Embryonic facial prominence (tissue), 1 donor: Measurements from ENCODE around the gene TEPSIN.
A peak's percentile ranks its signal among the peaks of the same experiment; 100 is the strongest.

Experiments
- DNase-seq: peaks from one replicate; pipeline ENCODE4 v3.0.0-alpha.2; 2016; ENCODE audit errors: extremely low spot score

TEPSIN gene

DNA sequence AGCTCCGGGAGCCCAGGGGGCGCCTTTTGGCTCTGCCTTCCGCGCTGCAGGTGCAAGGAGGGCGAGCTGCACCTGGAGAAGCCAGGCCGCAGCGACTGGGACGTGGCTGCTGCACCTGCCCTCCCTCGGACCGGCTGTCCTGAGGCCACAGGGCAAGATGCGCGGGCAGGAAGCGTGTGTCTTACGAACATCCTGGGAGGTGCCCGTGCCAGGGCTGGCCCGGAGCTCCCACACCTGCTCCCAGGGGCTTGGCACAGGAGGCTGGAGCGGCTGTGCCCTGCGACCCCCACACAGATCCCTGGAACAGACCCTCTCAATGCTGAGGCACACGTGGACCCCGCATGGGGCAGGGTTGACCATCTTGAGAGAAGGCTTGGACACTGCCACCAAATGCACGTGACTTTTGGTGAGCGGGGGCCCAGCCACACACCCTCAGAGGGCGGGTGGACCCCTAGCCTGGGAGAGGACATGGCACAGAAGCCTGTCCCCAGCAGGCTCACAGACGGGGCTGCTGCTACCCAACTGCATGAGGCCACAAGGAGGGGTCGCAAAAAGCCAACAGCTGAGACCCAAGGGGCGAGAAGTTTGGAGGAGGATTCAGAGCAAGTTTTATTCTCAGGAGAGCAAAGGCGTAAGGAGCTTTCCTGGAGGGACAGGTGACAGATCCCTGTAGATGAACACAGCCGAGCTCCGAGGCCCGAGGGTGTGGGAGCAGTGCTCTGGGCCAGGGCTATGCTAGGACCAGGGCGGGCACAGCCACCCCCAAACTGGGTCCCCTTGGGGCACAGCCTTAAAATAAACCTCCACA lies 11.6 kb upstream of the TEPSIN start:
- no peak for DNase-seq

DNA sequence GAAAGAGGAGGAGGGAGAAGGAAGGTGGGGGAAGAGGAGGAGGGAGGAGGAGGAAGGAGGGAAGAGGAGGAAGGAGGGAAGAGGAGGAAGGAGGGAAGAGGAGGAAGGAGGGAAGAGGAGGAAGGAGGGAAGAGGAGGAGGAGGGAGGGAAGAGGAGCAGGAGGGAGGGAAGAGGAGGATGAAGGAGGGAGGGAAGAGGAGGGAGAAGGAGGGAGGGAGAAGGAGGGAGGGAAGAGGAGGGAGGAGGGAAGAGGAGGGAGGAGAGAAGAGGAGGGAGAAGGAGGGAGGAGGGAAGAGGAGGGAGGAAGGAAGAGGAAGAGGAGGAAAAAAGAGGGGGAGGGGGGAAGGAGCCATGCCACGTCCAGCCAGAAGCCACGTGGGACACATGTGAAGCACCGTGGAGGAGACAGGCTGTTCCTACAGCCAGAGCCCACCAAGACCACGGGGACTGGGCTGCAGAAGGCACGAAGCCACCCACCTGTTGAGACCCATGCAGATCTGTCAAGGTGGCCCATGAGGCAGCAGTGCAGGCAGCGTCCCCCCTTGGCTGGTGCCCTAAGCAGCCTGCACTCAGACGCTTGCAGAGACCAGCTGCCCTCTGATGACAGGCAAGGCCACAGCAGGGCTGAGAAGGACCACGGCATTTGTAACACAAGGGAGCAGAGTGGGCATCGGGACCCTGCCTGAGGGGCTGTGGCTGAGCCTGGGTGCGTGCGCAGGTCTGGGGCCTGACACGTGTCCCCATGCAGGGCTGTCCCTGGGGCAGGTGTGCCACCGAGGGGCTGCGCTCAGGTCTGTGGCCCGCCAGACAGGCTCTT lies 10.6 kb upstream of the TEPSIN start:
- DNase-seq, result peak; percentile 47

DNA sequence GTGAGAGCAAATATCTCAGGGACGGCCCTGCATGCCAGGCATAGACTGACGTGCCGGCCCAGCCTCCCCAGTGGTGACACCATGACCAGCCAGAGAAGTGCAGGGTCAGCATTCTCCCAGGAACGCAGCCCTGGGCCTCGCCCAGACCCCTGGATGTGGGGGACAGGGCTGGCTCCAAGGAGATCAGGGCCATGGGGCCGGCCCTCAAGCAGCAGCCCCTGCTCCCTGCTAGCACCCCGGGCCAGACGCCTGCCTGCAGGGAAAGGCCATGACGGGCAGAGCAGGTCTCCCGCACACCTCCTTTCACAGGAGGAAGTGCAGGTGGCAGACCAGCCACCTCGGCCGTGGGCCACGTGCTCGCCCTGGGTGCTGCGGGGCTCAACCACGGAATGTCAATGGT lies 9.8 kb upstream of the TEPSIN start:
- no peak for DNase-seq

DNA sequence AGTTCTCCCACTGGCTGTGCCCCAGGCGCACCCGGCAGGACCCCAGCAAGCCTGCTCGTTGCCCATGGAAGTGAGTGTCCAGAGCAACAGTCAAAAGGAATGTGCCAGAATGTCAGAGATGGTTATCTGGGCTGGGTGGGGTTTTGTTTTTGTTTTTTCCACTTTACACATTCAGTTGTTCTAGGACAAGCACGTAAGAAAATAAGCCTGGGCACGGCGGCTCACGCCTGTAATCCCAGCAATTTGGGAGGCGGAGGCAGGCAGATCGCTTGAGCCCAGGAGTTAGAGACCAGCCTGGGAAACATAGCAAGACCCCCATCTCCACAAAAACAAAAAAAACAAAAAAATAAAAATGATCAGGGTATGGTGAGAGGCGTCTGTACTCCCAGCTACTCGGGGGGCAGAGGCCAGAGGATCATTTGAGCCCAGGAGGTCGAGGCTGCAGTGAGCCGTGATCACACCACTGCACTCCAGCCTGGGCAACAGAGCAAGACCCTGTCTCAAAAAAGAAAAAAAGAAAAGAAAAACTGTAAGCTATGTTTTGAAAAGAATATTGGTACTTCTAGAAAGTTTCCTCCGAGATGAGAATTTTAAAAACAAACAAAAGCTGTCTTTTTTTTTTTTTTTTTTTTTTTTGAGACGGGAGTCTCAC lies 8.6 kb upstream of the TEPSIN start:
- no peak for DNase-seq

DNA sequence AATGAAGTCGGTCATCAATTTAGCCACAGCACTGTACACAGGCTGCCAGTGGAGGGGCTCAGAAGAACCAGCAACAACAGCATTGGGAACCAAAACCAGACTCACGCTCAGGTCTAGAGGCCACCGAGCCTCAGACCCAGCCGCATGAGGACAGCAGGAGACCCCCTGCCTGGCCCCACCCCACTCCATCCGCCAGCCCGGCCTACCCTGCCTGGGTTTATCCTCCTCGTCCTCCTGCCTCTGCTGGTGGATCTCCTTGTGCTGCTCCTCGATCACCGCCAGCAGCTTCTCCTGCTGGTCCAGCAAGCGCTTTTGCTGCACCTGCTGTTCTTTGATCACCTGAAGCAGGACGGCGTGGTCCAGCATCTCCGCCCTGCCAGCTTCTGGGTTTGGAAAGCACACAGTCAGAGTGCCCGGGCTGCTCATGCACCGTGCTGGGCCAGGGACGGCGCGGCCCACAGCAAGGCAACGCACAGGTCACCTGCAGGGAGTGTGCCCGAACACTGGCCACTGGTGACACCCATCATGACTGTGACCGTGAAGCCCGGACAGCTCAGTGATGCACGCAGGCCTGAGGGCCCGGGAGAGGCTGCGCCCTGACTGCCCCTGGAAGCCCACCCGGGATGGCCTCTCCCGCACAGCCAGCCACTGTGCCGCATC lies 8.0 kb upstream of the TEPSIN start:
- no peak for DNase-seq

DNA sequence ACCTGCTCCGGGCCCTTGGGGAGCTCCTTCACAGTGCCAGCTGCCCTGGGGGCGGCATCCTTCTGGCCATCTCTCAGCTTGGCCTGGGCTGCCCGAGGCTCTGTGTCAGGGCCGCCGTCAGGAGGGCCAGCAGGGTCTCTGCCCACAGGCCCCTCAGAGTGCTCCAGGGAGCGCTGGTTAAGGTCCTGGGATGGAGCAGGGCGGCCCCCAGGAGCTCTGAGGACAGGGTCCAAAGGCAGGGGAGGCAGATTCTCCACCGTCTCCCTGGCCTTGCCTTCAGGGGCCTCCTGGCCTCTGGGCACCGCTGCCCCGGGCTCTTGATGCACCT lies 7.5 kb upstream of the TEPSIN start:
- no peak for DNase-seq

DNA sequence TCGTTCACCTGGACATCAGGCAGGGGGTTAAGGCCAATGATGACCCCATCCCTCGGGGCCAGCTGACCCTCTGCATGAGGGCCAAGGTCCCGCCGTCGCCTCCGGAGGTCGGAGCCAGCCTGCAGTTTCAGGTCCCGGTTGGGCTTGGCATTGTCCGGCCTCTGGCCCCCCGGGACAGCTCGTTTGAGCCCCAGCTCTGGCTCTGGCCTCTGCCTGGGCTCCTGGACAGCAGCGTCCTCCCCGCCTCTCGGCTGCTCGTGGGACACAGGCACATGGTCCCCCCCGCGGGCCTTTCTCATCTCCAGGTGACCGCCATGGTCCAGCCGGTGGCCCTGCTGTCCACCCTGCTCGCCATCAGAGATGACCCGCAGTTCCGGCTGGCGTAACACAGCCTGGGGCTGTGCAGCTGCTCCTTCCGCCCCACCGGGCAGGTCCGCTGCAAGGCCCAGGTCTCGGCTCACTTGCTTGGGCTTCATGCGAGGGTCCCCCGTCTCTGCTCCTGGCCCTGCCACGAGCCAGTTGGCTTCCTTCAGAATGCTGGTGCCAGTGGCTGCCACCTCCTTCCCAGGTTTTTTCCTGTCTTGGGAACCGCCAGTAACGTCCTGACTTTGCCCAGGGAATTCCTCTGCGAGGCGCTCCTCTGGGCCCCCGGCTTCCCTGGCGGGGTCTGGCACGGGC lies 6.9 kb upstream of the TEPSIN start:
- no peak for DNase-seq

DNA sequence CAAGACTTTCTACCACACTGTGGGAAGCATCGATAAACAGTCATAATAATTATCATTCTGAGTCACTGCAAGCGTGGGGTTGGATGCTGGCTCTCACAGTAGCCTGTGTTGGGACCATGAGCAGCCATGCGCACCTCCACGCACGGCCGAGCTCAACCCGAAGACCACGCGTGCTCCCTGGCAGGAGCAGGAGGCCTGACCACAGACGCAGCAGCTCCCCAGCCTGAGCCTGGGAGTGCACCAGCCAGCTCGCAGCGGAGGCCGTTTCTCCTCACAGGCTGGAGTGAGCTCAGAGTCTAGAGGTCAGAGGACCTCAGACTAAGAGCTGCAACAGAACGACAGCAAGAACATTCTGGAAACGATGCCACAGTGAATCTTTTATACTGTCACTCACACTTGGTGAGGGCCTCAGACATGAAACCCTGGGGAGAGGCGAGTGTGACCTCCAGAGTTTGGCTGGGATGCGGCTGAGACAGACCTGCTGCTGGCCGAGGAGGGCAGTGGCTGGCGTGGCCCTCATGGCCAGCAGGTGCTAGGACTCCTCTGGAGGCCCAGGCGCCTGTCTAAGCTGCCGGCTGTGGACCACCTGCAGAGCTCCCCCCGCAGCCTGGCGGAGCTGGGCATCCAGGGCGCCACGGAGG lies 6.3 kb upstream of the TEPSIN start:
- no peak for DNase-seq

DNA sequence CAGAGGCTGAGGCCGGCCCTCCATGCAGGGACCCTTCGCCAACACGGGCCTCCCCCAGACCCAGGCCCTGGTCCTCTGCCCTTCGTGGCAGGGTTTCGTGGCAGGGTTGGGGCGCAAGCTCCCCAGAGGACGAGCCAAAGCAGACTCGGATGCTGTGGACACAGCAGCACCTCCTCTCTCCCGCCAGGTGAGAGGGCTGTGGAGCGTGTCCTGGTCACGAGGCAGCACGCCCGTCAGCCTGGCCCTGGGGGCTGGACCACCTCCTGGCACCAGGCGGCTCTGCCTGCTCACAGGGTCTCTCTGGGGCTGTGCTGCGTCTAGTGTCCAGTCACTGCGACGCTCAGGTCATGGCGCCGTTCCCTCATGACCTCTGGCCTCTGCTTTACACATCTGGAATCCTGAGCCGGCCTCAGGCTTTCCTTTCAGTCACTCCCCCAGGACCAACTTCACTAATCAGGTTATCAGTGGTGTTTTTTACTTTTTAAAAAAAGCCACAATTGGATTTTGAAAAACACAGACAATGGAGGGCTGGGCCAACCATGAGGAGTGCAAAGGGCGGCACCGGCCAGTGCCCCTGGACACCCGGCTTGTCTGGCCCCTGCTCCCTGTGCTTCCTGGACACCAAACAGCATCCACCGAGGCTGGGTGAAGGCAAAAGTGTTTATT lies 5.6 kb upstream of the TEPSIN start:
- DNase-seq, result no peak

DNA sequence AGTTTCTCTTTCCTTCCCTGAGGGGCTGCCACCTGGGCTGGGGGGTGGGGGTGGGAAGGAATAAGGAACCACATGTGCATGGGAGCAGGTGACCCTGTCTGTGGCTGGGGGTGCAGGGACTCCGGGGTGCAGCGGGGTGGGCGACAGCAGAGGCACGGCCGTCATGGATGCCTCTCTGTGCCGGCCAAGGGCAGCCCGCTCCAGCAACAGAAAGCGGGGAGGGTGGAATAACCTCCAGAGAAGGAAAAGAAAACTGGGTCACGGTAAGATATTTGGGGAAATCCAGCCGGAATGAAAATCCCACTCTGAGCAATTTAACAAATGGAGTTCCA lies 4.4 kb upstream of the TEPSIN start:
- DNase-seq, result no peak

DNA sequence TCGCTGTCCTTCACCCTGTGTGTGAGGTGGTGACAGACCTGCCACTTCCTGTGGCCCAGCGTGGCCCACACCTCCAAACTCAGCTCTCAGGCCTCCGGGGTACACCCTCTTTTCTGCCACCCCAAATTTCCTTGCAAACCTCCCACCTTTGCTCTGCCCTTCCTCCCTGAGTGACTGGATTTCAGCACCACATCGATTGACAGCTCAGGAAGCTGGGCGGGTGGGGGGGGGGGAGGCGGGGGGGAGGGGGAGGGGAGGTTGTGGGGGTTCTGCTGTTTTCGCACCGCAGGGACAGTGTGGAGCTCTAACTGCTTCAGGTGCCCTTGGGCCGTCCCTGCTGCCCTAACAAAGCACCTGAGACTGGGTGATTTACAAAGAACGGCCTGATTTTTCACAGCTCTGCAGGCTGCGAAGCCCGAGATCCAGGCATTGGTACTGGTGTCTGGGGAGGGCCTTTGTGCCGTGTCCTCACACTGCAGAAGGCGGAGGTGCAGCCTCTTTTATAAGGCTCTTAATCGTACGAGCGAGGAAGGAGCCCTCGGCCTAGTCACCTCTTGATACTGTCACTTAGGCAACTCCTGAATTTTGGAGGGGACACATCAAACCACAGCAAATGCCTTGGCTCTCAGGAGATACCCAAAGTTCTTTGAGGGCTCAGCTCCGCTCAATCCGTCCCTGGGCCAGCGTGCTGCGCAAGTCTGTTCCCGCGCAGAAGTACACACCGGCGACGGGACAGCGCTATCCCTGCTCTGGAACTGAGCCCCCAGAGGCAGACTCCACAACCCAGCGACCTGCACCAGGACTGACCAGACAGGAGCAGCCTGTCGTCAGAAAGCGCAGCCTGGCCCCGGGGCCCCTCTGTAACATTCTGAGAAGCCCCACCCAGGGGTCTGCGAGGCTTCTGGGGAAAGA lies 3.8 kb upstream of the TEPSIN start:
- no peak for DNase-seq

DNA sequence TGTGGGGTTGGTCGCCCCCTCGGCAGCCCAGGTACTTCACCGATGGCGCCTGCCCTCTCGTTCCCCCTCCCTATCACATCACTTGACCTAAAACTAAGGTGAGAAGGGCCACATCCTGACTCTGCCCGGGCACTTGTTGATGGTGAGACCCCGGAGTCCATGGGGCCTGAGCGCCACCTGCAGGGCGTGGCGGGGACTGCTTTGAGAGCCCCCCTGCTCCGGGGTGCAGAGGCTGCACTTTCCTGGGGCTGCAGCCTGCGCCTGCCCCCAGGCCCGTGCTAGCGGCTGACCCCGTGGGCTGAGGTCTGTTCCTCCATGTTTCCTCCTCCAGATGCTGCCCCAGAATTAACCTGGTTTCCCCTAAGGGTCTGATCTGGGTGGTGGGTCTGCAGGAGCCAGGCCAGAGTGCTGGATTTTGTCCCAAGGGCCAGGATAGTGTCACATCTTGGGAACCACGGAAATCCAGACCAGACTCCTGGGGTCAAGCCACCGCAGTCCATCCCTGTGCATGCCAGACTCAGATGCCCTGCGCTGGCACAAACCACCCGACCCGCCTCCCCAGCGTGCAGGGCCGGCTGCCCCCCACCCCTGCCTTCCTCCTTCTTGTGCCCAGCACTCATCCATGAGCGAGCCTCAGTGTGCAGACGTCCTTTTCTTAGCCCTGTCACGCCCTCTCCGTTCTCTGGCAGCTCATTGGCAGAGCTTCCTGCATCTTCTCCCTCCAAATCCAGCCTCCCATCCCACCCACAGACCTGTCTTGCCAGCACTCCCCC lies 3.0 kb upstream of the TEPSIN start:
- DNase-seq, result no peak

DNA sequence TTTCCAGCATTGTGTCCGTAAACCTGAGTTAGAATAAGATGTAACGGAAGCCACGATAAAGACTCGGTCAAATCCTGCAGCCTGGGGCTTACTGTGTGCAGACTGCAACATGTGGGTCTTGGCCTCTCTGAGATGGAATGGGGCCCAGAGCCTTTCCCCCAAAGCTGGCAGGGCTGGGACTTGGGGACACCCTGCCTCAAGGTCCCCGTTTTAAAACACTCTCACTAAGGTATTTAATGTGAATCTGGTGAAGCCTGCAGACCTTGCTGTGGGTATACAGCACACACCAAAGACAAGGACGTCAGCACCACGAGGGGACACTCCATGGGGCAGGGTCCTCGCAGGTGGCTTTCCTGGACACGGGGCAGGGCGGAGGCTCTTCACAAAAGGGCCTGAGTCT lies 2.3 kb upstream of the TEPSIN start:
- no peak for DNase-seq

DNA sequence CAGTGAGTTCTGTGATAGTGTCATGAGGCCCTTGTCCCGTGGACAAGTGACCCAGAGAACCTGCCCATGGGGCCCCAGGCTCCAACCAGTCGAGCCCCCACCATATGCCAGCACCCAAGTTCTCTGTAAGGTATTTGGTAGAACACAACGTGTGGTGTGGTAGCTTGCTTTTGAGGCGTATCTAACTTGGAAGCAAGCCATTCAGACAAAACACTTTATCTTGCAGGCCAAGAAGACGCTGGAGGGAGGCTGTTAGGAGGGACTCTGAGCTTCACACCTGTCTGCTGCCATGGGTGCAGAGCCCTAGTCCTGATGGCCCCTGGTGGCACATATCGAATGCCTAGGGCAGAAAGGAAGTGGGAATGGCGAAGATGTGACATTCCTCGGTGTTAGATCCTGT lies 1.9 kb upstream of the TEPSIN start:
- no peak for DNase-seq

DNA sequence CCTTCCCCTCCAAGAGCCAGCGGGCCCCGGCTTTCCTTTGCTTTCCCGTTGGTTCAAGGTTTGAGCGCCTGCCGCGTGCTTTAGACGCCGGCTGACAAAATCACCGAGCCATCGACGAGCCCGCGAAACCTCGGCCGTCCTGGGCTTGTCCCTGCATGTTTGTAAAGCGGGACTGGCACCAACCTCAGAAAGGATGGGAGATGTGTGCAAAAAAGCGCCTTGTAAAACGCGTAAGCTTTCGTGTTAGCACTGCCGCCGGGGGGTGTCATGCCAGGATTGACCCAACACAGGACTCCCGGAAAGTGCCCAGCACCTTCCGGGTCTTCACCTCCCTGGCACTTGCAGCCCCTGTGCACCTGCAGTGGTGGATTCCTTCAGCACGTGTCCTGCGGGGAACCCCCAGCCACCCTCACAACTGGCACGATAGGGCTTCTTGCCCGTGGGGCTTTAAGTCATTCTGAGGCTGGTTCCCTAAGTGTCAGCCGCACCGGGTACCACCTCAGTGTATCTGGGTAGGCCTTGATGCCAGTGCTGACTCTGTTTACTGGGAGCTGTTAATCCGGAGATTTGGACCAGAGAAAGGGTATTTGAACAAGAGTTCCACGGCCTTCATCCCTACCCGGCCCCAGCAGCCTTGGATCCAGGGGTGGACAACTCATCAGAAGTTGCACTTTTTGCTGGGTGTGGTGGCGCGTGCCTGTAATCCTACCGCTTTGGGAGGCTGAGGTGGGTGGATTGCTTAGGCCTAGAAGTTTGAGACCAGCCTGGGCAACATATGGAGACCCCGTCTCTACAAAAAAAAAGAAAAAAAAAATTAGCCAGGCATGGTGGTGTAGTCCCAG lies 1.1 kb upstream of the TEPSIN start:
- DNase-seq, result no peak

DNA sequence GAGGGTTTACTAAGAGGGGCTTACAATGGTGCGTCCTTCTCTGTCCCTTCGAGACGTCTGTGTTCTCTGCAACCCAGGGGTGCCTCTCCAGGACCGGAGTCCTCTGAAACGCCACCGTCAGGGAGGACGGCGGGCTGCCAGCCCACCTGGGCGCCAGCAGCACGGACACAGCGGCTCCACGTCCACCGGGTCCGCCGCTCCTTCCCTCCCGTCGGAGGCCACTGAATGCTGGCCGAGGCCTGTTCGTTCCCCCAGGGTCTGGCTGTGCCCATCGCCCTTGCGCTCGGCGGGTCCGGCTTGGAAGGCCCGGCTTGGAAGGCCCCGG lies 403 bp downstream of the TEPSIN start:
- no peak for DNase-seq

DNA sequence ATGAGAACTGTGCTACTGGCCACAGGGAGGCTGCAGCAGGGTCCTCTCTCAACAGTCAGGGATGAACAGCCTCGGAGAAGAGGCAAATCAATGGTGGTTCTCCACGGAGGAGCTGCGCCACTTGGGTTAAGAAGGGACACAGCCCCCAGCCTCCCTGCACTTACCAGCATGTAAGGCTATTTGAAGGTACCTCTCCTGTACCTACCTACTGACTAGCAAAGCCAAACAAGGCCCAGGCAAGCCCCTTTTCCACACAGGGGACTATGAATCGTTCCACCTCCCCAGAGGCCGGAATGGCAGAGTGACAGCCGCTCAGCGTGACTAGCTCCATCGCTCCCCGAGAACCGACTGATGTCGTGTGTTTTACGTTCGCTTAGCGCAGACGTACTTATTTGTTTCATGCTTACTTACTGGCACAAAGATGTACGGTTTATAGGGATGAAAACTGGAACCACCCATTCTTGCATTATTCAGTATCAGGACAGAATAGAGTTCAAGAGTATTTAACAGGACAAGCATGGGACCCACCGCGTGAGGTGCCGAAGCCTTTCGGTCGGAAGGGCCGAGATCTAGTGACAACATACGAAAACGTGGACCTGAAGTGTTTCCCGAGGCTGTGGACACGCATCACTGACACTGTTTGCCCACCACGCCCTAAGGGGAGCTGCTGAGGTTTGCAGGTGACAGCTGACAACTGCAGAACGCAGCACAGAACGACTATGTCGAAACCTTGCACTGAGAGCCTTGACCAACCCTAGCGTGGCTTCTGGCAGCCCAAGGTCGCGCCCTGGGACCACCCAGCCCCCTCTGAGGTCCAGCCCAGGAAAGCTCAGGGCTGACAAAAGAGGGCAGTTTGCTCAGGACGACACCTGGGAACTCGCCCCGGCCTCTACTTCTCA lies 1.0 kb downstream of the TEPSIN start:
- DNase-seq, result no peak
